Colon (tissue), 2 donors: Measurements from ENCODE around the gene SMIM36.
"Not testable (repeated sequence)": the region's sequence is repeated elsewhere in the genome, so short reads cannot be mapped to it uniquely, and the experiment has no call there.

Experiments
- FAIRE-seq: peaks from 2 replicates; lab custom pipeline; 2012; peaks lifted over from hg19 to GRCh38; lab: Jason Lieb, UNC
- donor health status: control.
- donor health status: control.

Gene SMIM36

DNA sequence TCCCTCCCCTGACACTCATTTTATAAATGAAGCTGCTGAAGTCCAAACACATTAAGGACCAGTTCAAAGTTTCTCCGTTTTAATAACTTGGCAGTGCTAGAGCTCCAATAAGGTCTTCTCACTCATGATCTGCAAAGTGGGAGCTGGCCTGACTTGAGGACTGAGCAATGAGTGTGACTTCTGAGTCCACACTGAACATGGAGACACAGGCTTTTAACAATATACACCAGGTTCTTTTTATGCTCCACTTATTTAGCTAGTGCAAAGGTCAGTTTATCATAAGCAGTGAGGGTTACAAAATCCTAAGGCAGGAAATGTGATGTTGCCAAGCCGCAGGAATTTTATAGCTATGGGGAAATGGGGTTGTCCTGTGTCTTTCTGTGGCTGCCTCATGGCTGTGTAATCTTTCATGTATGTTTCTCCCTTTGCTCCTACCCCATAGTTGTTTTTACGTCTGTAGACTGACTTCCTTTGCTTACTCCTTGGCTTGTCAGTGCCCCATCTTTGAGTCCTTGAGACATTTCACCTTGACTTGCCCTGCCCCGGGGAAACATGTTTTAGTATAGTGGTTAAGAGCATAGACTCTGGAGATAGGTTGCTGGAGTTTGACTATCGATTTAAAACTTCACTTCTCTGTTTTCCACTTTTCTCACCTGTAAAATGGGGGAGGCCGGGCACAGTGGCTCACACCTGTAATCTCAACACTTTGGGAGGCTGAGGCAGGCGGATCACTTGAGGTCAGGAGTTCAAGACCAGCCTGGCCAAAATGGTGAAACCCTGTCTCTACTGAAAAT is 77.4 kb downstream of the SMIM36 start:
- FAIRE-seq, result no peak

DNA sequence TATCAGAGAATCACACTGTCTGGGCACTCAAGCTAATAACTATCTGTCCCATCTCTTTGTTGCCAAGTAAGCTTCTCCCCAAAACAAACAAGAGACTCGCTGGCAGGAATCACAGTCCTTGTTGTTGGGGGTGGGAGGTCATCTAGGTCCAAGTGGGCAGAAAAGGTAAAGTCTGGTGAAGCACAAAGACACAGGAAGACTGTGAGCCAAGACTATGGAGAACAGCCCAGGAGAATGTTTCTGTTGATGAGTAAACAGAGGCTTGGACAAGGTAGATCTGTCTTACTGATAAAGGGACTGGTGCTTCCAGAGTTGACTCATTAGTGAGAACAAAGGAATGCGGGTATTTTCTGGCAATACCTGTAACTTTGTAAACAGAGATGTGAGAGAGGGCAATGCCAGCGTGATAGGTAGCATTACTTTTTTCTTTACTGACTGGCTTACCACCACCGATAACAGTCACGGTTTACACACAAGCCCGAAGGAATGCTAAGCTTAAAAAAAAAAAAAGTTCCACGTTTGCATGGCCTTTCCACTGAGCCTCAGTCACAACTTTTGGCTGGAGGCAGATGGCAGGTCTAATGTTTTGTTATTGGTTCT is 78.1 kb downstream of the SMIM36 start:
- no peak for FAIRE-seq

DNA sequence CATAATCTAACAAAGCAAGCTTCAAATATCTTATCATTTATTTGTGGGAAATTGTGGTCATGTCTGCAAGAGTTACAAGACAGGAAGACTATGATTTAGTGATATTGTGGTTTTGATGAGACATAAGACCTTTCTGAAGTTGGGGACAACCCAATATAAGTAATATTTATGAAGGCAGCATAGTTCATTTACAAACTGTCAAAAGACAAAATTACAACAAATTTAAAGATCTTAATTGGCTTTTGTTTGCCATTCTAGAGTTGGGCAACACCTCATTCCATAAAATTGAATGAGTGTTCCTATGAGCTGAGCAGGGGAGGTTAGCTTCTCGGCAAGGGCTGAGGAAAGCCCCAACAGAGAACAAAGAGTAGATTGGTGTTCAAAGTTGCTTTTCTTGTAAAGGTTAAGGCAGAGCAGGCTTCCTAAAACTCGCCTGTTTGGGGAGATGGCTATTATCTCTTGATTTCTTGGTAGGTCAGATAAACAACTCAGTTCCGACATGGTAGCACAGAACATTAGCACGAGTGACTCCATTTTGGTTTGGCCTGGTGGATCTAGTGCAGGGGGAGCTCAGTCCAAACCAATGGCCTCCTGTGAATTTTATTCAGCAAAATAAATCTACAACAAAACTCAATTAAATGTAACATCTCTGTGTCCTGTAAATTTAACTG is 78.8 kb downstream of the SMIM36 start:
- no peak for FAIRE-seq

DNA sequence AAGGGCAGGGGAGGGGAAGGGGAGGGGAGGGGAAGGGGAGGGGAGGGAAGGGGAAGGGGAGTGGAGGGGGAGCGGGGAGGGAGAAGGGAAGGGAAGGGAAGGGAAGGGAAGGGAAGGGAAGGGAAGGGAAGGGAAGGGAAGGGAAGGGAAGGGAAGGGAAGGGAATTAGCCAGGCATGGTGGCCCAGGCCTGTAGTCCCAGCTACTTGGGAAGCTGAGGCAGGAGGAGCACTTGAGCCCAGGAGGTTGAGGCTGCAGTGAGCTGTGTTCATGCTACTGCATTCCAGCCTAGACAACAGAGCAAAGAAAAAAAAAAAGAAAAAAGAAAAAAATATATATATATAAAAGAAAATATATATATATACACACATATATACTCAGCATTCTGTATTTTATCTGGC is 79.3 kb downstream of the SMIM36 start:
- not testable (repeated sequence) for FAIRE-seq

DNA sequence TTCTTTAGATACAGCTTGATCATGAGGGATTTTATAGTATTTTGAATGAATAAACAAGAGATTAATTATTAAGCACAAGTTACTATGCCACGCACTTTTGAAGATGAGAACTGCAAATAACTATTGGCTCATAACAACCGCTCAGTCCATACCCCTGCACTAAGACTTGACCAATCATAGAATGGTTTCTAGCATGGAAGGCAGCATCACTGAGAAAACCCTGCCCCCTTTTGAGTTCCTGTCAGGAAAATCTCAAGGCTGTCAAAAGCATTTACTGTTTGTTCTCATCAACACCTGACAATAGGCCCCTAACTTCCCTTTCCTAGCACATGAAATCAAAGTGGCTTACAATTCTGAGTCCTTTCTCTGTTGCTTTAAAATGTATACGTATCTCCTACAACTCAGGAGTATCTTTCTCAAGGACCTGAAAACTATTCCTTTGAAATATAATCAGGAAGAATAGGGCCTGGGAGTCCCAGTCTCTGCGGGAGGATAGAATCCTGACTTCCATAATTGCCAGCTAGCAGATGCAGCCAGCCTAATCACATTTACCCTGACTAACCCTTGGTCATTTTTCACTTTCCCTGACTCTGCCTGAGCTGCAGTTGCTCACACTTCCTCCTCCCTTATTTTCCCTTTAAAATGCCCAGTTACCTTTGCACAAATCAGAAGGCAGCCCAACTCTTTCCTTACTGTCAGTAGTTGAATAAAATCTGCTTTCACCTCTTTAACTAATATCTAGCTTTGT is 80.5 kb downstream of the SMIM36 start:
- no peak for FAIRE-seq

DNA sequence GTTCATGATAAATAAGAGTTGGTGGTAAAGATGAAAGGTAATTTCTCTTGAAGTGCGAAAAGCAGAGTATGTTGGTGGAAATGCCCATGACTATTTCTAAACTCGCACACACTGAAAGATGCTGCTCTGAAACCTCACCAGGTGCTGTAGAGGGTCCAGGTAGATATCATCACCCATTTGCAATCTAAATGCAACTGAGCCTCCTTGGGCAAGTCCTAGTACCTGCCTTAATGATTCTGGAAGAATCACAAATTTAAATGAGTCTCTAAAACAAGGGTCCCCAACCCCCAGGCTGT is 83.7 kb downstream of the SMIM36 start:
- FAIRE-seq, result no peak

DNA sequence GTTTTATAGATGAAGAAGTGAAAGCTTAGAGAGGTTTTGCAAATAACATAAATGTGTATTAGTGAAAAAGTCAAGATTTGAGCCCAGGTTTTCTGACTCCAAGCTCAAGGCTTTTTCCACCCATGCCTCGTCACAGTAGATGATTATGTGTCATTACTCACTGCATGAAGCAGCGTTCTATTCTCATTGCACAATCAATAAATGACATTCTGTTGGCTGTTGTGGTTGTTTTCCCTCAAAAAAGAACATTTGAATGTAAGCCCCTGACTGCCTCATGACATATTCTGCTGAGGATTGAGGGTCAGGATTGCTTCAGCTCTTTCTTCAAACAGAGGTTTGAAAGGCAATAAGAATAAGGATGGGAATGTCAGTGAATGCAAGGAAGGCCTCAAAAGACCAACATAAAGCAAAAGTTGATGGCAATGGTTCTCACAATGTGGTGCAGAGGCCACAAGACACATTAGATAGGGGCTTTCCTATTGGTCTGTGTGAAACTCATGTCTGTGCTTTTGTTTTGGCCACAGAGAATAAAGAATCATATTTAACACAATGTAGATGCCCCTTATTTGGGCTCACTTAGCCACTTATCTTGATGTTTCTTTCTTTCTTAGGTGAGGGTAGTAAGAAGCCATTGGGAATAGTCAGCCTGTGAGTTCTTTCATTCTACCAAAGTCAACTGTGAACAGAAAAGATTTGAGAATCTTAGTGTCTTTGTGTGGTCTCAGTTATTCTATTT is 84.2 kb downstream of the SMIM36 start:
- FAIRE-seq, result no peak

DNA sequence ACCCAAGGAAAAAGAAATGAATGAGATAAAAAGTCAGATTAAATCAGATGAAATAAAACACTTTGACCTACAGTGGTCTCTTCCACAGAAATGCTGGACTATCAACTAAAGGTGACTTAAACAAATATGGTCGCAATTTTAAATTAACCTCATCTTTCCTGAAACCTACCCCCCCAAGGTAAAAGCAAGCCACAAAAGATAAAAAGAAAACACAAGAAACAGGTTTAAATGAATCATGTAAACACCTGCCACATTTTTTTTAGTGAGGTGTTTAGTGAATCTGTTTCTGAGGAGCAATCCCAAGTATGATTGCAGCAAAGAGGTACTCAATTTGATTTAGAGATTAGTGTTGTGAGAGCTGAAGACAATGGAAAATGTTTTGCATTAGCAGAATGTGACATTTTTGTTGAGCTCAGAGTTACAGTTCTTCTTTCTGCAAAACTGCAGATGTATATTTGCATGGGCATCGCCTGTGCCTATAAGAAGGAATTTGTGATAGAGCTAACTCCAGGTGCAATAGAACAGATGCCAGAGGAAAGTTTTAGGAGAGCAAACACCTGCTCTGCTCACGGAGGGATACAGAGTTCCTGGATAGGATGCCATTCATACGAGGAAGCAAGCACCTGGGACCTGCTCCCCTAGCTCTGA is 86.2 kb downstream of the SMIM36 start:
- FAIRE-seq, result no peak

DNA sequence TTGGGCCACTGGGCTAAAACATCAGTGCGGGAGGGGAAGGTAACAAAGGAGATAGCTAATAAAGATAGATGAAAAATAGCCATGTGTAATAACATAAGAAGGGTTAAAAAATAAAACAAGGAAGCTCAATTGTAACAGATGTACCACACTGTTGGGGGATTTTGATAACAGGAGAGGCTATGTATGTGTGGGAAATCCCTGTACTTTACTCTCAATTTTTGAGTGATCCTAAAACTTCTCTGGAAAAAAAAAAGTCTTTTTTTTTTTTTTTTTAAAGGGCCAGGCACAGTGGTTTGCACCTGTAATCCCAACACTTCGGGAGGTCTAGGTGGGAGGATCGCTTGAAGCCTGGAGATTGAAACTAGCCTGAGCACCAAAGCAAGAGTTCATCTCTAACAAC is 87.7 kb downstream of the SMIM36 start:
- no peak for FAIRE-seq

DNA sequence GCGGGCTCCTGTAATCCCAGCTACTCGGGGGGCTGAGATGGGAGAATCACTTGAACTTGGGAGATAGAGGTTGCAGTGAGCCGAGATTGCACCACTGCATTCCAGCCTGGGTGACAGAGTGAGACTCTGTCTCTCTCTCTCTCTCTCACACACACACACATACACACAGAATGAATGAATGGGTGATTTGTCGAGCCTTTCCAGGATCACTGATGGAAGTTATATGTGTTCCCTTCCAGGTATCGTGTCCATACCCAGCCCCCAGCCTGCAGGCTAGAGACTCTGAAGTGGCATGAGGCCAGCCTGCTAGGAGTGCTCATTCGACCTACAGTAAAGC is 88.5 kb downstream of the SMIM36 start:
- FAIRE-seq, result not testable (repeated sequence)

DNA sequence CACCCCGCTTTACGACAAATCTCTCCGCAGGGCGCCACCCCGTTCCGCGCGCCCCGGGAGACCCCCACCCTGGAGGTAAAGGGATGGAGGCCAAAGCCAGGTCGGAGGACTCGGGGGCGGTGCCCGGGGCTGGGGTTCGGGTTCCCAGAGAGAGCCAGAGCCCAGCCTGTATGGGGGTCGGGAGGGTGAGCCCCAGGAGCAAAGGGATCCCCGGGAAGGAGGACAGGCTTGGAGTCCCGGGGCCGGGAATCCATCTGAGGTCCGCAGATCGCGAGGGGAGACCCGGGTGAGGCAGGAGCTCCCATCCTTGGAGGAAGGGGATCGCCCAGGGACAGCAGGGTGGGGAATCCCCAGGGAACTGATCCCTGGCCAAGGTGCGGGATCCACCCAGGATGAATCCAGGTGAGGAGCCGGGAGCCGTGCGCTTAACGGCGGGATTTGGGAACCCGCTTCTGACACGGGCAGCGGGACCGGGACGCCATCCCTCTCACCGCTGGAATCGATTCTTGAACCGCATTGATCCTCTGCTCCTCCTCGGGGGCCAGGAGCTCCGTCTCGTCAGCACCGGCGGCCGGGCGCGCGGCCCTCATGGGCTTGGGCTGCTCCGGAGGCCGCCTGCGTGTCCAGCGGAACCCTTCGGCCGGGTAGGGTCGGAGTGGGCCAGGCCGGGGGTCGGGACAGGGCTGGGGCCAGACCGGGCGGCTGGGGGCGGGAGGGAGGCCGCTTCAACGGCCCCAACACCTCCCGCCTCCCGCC is 89.9 kb downstream of the SMIM36 start, which contains the start of gene MMD:
TSS of gene MMD (minus strand) at position 657 of the 756 bp plus-strand sequence. CDS start at position 517, 140 bp downstream.
- FAIRE-seq, result no peak

DNA sequence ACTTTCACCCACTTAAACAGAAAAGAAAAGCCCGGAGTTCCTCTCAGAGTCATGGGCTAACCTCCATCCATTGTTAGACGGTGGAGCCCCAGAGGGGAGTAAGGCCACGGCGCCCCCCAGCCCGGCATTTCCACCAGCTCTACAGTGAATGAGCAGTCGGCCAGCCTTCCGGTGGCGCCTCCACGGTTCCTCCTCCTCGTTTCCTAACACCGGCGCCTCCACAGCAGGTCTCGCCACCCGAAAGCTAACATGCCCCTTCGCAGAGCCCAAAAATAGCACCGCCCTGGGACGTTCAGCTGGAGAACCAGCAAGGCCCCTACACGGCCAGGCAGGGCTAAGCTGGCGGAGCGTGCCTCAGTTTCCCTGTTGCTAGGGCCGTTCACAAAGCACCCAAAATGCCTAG is 90.5 kb downstream of the SMIM36 start:
- FAIRE-seq, result no peak

DNA sequence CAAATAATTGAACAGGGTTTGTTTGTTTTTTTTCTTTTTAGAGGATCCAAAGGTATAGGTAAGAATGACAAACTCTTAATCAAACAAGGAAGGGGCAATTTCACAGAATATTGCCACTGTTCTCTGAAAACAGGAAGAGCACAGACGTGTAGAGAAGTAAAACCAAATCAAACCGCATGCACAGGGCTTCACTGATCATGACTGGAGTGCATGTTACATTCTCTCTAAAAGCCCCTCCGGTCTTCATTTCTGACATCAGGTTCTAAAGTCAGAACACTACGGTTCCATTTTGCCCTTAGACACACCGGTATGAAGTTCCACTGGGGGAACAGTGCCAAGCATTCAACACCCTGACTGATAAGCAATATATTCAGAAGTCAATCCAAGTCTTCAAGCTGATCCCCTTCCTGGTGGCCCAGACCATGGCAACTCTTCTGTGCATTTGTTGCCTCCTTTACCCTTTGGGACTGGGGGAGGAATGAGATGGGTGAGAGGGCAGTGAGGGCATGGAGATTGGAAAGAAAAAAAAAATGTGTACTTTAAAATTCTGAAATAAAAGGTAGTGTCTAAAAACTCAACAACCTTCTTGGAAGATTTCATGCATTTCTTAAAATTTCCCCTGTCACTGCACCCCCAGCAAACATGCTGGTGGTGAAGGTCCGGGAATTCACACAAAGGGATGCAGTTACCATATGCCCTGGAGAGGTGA is 91.0 kb downstream of the SMIM36 start:
- peak; percentile 31 for FAIRE-seq

DNA sequence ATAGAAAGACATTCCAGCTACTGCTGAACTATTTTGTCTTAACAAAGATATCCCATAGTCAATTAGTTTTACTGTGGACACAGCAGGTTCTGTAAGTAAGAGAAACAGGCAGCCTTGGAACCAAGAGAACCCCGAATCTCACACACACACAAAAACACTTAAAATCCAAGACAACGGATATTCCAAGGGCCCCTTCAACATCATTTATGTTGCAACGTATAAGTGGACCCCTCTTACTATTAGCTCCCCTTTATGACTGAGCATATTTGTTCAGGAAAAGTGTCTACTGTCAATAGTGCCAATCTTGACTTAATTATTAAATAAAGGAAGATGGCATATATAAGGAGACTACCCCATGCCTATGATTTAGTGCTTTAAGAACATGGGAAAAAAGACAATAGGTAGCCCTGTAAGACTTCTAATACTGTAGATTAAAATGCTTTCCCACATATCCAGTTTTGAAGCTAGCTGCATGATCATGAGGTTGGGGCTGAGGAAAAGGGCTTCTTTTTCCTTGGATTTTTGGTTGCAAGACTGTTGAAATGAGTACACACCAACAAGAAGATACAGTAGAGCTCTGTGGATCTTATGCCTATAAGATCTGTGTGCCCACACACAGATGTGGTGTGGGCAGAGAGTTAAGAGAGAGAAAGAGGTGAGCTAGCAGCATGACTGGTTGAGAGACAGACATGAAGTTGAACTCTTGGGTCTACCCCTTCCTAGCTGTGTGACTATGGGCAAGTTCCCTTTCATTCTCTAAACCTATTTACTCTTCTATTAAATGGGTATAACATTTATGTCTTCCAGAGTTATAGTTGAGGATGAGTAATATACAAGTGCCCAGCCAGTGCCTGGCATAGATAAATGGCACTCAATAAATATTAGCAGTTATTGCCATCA is 92.6 kb downstream of the SMIM36 start:
- no peak for FAIRE-seq

DNA sequence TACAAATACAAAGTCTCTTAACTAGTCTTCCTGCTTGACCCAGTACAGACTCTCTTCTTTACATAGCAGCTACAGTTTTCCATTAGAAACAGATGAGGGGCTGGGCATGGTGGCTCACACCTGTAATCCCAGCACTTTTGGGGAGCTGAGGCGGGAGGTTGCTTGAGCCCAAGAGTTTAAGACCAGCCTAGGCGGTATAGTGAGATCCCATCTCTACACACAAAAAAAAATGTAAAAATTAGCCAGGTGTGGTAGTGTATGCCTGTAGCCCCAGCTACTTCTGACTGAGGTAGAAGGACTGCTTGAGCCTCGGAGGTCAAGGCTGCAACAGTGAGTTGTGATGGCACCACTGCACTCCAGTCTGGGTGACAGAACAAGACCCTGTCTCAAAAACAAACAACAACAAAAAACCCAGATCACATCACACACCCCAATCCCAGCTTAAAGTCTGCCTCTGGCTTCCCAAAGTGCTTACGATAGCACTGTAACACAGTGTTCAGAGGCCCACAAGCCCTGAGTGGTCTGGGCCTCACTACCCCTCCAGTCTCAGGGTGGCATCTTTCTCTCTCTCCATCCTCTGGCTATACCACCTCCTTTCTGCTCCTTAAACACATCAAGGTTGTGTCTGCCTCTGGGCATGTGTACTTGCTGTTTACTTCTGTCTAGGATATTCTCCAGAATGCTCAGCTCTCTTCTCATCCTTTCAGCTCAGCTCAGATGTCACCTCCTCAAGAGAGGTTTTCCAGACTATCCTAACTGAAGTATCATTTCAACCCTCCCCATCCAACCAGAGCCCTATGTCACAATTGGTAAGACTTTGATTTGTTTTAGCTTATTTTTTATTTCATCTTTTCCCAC is 93.6 kb downstream of the SMIM36 start:
- FAIRE-seq, result no peak

DNA sequence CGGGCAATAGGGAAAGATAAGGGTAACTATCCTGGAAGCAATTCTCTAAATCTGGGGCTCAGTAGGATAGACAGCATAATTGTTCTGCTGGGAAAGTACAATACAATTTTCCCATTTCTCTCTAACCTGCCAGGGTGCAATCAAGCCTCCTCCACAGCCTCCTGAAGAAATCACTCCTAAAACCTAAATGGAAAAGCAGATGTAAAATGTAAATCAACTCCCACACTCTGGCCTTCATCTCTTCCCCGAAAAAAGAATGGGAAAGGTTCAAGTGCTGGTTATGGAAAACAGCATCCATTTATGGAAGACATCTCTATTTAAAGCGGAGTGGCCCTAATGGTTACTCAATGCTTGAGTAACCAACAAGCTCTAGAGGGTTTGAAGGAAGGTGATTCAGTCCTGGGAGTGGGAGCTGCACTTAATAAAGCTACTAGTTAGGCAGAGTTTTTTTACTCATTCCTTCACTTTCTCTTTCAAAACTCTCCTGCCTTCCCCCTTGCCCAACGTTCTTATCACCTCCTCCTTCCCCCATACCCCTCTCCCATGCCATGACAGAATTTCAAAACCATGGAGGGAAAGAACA is 94.7 kb downstream of the SMIM36 start:
- no peak for FAIRE-seq

DNA sequence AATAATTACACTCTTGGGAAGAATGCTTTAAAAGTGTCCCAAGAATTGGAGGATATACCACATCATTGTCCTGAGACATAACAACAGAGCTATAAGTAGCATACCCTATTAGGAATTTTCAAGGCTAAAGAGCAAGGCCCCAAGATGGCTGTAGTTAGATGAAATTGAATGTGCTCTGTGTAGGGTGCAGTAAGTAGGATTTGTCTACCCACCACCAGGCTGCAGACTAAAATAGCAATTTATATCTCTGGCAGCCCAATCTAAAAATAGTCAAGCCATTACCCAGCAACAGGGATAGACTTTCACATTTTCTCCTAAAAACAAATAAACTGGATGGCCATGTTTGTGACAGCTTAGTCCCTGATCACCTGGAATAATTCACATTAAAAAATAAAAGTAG is 95.3 kb downstream of the SMIM36 start:
- FAIRE-seq, result no peak

DNA sequence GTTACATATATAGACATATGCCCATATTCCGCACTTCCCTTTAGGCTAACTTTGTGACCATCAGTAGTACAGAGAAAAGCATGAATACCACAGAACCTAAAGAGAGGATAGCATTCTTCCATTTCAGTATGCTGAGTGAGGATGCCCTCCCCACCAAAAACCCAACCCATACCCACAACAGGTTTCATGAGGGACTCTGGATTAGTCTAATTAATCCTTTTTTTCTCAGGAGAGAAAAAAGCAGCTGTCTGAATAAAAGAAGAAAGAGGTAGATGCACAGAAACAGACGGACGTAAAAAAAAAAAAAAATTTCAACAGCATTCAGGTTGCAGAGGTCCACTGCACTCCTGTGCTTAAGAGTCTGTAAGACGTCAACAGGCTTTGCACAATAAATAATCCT is 96.3 kb downstream of the SMIM36 start:
- no peak for FAIRE-seq
